Activated B cell treated with CpG ODN at 0.5 μM for 24 hours (primary cell): Measurements from ENCODE around the gene ZSCAN4. TPM values are rescaled to one million over a fixed set of nuclear protein-coding genes. Genes with fewer than 3 reads are reported as not detected.

ENCODE experiments used
- ATAC-seq: fragments of 200-7000 bp; cut with Tn5 transposase; one replicate; pipeline ENCODE4 v1.10.0; 2021; ENCODE audit warnings: low read depth, mild to moderate bottlenecking, moderate library complexity
- CTCF ChIA-PET: fragments of 350-600 bp; sonication (Branson Sonifier 250); formaldehyde crosslinking; loops from one replicate; lab custom pipeline; 2021; ENCODE audit warnings: antibody characterized with exemption; lab: Charles Lee
- POLR2A ChIA-PET: fragments of 350-600 bp; sonication (Branson Sonifier 250); formaldehyde crosslinking; loops from one replicate; lab custom pipeline; 2021; ENCODE audit warnings: antibody characterized with exemption; lab: Charles Lee
- DNase-seq: peaks from one replicate; pipeline ENCODE4 v3.0.0; 2022
- H3K27ac Mint-ChIP-seq: one replicate; pipeline ENCODE4 v1.8.0; 2020; ENCODE audit warnings: mixed read lengths
- H3K27me3 Mint-ChIP-seq: one replicate; pipeline ENCODE4 v1.8.0; 2021; ENCODE audit warnings: mixed read lengths
- H3K36me3 Mint-ChIP-seq: one replicate; pipeline ENCODE4 v1.8.0; 2021; ENCODE audit warnings: low read depth, mixed read lengths
- H3K4me1 Mint-ChIP-seq: one replicate; pipeline ENCODE4 v1.8.0; 2021; ENCODE audit warnings: mixed read lengths
- H3K4me3 Mint-ChIP-seq: one replicate; pipeline ENCODE4 v1.8.0; 2020; ENCODE audit warnings: mild to moderate bottlenecking, mixed read lengths
- H3K9me3 Mint-ChIP-seq: one replicate; pipeline ENCODE4 v1.8.0; 2020; ENCODE audit warnings: mixed read lengths
- intact Hi-C: fragments of 100-400 bp; cut with micrococcal nuclease; formaldehyde crosslinking; loops from one replicate; pipeline ENCODE4 v1.15.1; 2024
- total RNA-seq: library from RNA; stranded (reverse); gene quantifications from 2 replicates; pipeline ENCODE4 v1.2.3, GENCODE V29; 2022
- TF ChIP-seq, protein P1 (sequence below): fragments of 200-600 bp; IDR thresholded peaks from one replicate; pipeline ENCODE4 v1.8.0; 2022; ENCODE audit warnings: antibody characterized with exemption, mild to moderate bottlenecking

The ZSCAN4 gene
- total RNA-seq, 1 donor from 2014 or later: not detected

DNA sequence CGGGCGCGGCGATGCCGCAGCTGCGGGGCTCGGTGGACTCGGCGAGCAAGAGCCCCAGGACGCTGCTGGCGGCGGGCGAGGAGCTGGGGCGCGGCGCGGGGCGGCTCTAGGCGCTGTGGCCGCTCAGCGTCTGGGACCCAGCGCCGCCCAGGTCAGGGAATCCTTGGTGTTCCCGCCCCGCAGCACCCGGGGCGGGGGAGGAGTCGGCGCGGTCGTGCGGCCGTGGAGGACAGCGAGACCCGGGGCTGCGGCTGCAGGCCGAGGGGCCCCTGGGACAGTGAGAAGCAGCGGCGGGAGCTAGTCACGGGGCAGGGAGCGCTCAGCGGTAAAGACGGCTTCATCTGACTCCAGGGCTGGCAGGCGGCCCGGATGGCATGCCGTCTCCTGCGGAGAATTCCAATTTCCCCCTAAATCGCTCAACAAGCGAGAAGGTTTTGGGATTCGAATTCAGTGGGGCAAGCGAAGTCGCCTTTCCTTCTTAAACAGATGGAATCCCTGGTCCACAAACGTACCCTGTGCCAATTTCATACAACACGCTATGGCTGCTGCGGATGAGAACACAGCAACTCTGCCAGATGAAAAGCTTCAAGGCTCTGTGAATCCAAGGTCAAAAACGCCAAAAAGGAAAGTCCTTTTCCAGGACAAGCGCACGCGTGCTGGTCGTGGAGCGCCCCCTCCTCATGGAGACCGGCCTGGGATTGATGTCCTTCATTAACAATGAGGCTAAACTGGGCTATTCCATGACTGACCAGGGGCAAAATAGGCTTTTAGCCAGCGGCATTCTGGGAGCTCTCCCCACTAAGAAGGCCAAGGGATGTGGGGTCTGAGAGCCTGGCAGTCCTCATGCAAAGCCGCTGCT lies 4.2 kb upstream of the ZSCAN4 start:
- Mint-ChIP-seq H3K4me1 (peaks cover 5% of the 10 kb centered on the region), H3K36me3 (no peaks in the 10 kb centered on the region), H3K4me3 (peak overlapping the region; percentile 78), H3K27ac (no peak overlapping the region), H3K27me3 (peaks cover 32% of the 10 kb centered on the region), H3K9me3 (no peaks in the 10 kb centered on the region)
- CTCF ChIA-PET: interaction anchor here (0.9 kb wide), 1 partner anchor 199 kb away, joined by 3 read pairs; no protein-coding TSS in a partner anchor
- ATAC-seq: peak; percentile 61
- DNase-seq: peak; percentile 22
- POLR2A ChIA-PET: interaction anchor here (0.5 to 1.6 kb wide), 2 partner anchors 17 to 717 kb away, joined by 3 to 7 read pairs; partner anchors contain the start of gene ZNF551
- intact Hi-C loops: no loop called here
- TF ChIP-seq, protein P1, sequence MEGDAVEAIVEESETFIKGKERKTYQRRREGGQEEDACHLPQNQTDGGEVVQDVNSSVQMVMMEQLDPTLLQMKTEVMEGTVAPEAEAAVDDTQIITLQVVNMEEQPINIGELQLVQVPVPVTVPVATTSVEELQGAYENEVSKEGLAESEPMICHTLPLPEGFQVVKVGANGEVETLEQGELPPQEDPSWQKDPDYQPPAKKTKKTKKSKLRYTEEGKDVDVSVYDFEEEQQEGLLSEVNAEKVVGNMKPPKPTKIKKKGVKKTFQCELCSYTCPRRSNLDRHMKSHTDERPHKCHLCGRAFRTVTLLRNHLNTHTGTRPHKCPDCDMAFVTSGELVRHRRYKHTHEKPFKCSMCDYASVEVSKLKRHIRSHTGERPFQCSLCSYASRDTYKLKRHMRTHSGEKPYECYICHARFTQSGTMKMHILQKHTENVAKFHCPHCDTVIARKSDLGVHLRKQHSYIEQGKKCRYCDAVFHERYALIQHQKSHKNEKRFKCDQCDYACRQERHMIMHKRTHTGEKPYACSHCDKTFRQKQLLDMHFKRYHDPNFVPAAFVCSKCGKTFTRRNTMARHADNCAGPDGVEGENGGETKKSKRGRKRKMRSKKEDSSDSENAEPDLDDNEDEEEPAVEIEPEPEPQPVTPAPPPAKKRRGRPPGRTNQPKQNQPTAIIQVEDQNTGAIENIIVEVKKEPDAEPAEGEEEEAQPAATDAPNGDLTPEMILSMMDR: no peak

DNA sequence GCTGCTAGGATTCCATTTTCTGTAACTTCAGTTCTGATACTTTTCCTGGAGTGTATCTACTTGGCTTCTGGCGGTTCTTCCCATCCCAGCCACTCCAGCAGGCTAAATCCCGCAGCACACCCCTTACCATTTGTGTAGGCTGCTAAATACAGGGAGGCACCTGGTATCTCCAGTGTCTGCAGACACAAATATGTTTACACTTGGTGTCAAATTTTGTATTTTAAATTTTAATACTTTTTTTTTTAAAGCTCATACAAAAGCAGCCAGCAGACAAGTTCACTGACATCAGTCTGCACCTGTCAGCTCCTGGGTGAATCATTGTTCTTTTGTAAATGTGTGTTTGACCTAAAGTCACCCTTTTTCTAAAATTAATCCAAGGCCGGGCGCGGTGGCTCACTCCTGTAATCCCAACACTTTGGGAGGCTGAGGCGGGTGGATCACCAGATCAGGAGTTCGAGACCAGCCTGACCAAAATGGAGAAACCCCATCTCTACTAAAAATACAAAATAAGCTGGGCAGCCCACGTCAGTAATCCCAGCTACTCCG lies 3.4 kb upstream of the ZSCAN4 start:
- ChIA-PET CTCF (no interaction called here), POLR2A (interaction anchor here (1.6 kb wide), 1 partner anchor 17 kb away, joined by 7 read pairs; the partner anchor contains the start of gene ZNF551)
- Mint-ChIP-seq H3K27me3 (peaks cover 28% of the 10 kb centered on the region), H3K9me3 (no peaks in the 10 kb centered on the region), H3K4me3 (no peak overlapping the region), H3K36me3 (no peaks in the 10 kb centered on the region), H3K27ac (no peak overlapping the region), H3K4me1 (peaks cover 5% of the 10 kb centered on the region)
- ATAC-seq (no peak), DNase-seq (no peak)
- intact Hi-C loops: no loop called here
- TF ChIP-seq, protein P1: no peak

DNA sequence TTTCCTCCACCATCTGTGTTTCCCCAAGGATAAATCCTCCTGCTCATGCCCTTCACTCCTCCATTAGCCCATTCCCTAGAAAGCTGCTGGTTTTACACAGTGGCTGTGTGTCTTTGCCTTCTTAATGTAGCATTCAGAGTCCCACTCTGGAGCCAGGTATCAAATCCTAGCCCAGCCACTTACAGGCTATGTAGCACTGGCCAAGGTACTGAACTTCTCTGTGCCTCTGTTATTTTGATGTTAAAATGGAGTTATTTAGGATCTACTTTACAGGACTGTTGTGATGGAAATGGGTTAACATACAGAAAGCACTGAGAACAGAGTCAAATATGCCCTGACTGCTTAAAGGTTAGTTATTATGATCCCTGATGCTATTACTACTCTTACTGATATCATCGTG lies 1.5 kb upstream of the ZSCAN4 start:
- H3K4me1 Mint-ChIP-seq: peaks cover 5% of the 10 kb centered on the region
- ChIA-PET CTCF (no interaction called here), POLR2A (no interaction called here)
- DNase-seq: no peak
- TF ChIP-seq, protein P1: no peak
- H3K9me3 Mint-ChIP-seq: no peaks in the 10 kb centered on the region
- H3K27ac Mint-ChIP-seq: no peak overlapping the region
- peaks cover 33% of the 10 kb centered on the region for H3K27me3 Mint-ChIP-seq
- intact Hi-C loops: no loop called here
- H3K36me3 Mint-ChIP-seq: no peaks in the 10 kb centered on the region
- no peak overlapping the region for H3K4me3 Mint-ChIP-seq
- no peak for ATAC-seq

DNA sequence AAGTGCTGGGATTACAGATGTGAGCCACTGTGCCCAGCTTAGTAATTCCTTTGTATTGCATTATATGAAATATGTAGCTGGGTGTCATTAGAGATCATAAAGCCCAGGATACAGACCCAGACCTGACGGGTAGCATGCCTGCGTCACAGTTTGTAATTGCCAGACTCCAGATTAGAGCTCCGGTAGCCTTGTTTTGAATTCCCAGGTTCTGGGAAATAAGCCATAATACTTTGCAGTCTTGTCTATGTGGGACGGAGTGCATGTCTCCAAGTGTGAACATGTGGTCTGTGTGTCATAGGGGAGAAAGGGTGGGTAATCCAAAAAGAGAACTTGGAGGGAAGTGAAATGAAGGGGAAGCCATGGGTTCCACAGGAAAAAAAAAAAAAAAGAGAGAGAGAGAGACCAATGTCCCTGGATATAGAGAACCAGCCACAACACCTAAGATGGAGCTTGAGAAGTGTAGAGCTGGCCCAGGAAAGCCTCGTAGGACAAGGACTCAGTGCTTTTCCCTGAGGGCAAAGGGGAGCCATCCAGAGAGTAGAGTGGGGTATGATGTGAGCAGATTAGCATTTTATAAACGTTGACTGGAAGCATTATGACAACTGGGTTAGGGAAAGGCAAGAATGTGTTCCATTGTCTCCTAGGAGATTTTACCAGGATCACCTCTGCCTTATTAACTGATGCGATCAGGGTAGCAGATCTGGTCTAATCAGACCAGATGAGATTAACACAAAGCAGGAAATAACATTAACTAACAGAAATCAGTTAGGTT lies 2.6 kb downstream of the ZSCAN4 start:
- H3K9me3 Mint-ChIP-seq: no peaks in the 10 kb centered on the region
- TF ChIP-seq, protein P1: no peak
- DNase-seq: no peak
- no peaks in the 10 kb centered on the region for H3K36me3 Mint-ChIP-seq
- H3K27ac Mint-ChIP-seq: no peak overlapping the region
- H3K4me3 Mint-ChIP-seq: no peak overlapping the region
- ChIA-PET CTCF (no interaction called here), POLR2A (no interaction called here)
- intact Hi-C loops: no loop called here
- H3K4me1 Mint-ChIP-seq: no peaks in the 10 kb centered on the region
- no peak for ATAC-seq
- peaks cover 25% of the 10 kb centered on the region for H3K27me3 Mint-ChIP-seq
